Testis (tissue), 3 donors: ENCODE data around the gene PTPRN2. TPM values are rescaled to one million over a fixed set of nuclear protein-coding genes. Genes with fewer than 3 reads are reported as not detected.

ENCODE experiments used
- DNase-seq: peaks from one replicate; pipeline ENCODE4 v3.0.0-alpha.2; 2019
- H3K27ac ChIP-seq, 2 donors: fragments of 200-600 bp; sonication (generic); one replicate each; pipeline ENCODE4 v1.5.1; 2019
- H3K27me3 ChIP-seq: fragments of 200-600 bp; sonication (generic); one replicate; pipeline ENCODE4 v1.5.1; 2019
- H3K36me3 ChIP-seq: fragments of 200-600 bp; sonication (generic); one replicate; pipeline ENCODE4 v1.5.1; 2017; ENCODE audit warnings: low read depth; ENCODE audit errors: missing control alignments
- H3K4me1 ChIP-seq: fragments of 200-600 bp; sonication (generic); one replicate; pipeline ENCODE4 v1.5.1; 2019
- H3K4me3 ChIP-seq, 2 donors: fragments of 200-600 bp; sonication (generic); one replicate each; pipeline ENCODE4 v1.5.1; 2017 to 2019
- H3K9me3 ChIP-seq: fragments of 200-600 bp; sonication (generic); one replicate; pipeline ENCODE4 v1.5.1; 2017
- POLR2A ChIP-seq: fragments of 450-650 bp; IDR thresholded peaks from one replicate; pipeline ENCODE4 v1.6.1; 2017; ENCODE audit warnings: antibody characterized with exemption, mild to moderate bottlenecking, moderate library complexity
- WGBS, 2 donors: methylation state at CpG; one replicate each; pipeline ENCODE4 v1.1.5; 2018; 5-methylcytosine and 5-hydroxymethylcytosine counted together
- intact Hi-C: fragments of 100-400 bp; cut with DNase I; formaldehyde crosslinking; loops from one replicate; pipeline ENCODE4 v1.15.1; 2023; ENCODE audit warnings: low total_unique reads
- polyA plus RNA-seq: library from polyadenylated mRNA; stranded (reverse); fragments of 350-450 nt; fragmentation: Illumina TruSeq; extraction: RNeasy Lipid Tissue Mini Kit (QIAGEN cat#74804); gene quantifications from one replicate; pipeline ENCODE4 v1.2.3, GENCODE V29; 2014; ENCODE audit warnings: low read depth, low replicate concordance; ENCODE audit not compliant: insufficient read depth
- total RNA-seq, 2 donors: library from RNA; depleted of rRNA; stranded (reverse); fragments of >200 nt; gene quantifications; one replicate each; pipeline ENCODE4 v1.2.3, GENCODE V29; 2016
- TF ChIP-seq, protein P1 (sequence below), 3 experiments: fragments of 450-650 bp in 2 of 3; fragments of 200-600 bp in 1 of 3; sonication (generic) in 1 of 3; IDR thresholded peaks; one replicate each; pipeline ENCODE4 v1.5.1; 2016 to 2019; ENCODE audit warnings: antibody characterized with exemption in 3 of 3, mild to moderate bottlenecking in 2 of 3, moderate library complexity in 1 of 3

PTPRN2 gene
- total and polyA plus RNA-seq, 3 donors from 2014 or later: 9.3 to 10.8 (median 9.8) TPM

DNA sequence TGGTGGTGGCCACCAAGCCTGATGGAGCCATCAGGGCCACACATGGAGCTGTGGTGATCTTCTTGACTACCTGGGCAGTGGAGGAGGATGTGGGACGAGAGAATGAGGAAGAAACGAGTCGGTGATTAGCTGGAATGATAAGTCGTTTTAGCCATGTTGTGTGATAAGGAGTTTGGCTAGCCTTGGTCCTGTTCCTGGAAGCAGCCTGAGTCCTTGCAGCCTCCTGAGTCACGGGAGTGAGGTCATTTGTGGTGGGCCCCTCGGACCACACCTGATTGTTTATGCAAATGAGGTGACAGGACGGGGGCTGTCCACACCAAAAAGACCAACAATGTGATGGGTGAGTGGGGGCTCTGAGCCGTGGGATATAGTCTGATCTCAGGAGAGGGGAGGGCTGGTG is 554.4 kb downstream of the PTPRN2 start:
- 82 to 88% methylated on average over 8 of the region's 8 CpGs for WGBS, 2 donors
- Histone ChIP-seq H3K27ac (no peak overlapping the region), H3K36me3 (no peaks in the 10 kb centered on the region), H3K9me3 (no peaks in the 10 kb centered on the region), H3K27me3 (no peaks in the 10 kb centered on the region), H3K4me3 (no peak overlapping the region), H3K4me1 (no peaks in the 10 kb centered on the region)
- no peak for TF ChIP-seq POLR2A
- TF ChIP-seq, protein P1, sequence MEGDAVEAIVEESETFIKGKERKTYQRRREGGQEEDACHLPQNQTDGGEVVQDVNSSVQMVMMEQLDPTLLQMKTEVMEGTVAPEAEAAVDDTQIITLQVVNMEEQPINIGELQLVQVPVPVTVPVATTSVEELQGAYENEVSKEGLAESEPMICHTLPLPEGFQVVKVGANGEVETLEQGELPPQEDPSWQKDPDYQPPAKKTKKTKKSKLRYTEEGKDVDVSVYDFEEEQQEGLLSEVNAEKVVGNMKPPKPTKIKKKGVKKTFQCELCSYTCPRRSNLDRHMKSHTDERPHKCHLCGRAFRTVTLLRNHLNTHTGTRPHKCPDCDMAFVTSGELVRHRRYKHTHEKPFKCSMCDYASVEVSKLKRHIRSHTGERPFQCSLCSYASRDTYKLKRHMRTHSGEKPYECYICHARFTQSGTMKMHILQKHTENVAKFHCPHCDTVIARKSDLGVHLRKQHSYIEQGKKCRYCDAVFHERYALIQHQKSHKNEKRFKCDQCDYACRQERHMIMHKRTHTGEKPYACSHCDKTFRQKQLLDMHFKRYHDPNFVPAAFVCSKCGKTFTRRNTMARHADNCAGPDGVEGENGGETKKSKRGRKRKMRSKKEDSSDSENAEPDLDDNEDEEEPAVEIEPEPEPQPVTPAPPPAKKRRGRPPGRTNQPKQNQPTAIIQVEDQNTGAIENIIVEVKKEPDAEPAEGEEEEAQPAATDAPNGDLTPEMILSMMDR (IDR thresholded peaks at IDR 0.05): no peak
- intact Hi-C loops: no loop called here
- DNase-seq: no peak

DNA sequence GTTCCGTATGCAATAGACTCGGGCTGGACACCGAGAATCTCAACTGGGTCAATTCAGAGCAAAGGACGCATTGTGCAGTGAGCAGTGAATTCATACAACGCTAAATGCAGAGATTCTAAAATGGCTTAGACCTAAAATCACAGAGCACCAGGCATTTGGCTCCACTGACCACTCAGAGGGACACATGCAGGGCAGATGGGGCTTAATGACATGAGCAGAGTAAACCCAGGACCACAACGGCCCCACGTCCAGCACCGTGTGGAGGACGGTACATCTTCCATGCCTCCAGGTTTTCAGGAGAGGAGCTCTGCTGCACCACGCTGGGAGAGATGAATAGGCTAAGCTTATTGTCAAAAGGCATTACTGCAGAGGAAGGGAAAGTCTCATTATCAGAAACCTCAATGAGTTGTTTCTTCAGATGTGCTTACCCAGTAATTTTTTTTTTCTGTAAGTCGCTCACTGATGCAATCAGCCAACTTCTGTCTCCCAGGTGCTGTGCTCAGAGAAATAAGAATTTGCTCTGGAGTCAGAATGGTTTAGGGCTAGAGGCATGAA is 555.0 kb downstream of the PTPRN2 start:
- Histone ChIP-seq H3K36me3 (no peaks in the 10 kb centered on the region), H3K4me1 (no peaks in the 10 kb centered on the region), H3K27me3 (no peaks in the 10 kb centered on the region), H3K27ac (no peak overlapping the region), H3K4me3 (no peak overlapping the region), H3K9me3 (no peaks in the 10 kb centered on the region)
- intact Hi-C loops: no loop called here
- TF ChIP-seq, protein P1 (IDR thresholded peaks at IDR 0.05): no peak
- no peak for TF ChIP-seq POLR2A
- DNase-seq: no peak
- 81 to 82% methylated on average over 11 of the region's 11 CpGs for WGBS, 2 donors

DNA sequence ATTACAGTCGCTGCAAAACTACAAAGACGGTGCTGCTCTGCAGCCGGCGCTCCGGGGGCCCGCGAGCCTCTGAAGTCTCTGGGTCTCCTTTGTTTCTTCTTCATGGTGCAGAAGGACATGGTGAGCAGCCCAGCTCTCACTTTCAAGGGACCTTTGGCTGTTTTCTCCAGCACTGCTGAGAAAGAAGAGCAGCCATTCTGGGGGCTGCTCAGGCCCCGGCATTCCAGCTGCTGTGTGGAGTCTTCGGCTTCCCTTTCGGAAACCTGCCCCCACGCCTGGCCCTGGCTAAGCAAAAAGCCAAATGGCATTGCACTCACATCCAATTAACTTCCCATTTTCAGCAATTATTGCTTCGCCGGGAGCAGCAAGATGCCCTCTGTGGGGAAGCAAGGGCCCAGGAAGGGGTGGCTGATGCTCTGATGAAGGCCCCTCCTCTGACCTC is 555.7 kb downstream of the PTPRN2 start:
- WGBS, 2 donors: 42 to 54% methylated on average over 13 of the region's 13 CpGs

DNA sequence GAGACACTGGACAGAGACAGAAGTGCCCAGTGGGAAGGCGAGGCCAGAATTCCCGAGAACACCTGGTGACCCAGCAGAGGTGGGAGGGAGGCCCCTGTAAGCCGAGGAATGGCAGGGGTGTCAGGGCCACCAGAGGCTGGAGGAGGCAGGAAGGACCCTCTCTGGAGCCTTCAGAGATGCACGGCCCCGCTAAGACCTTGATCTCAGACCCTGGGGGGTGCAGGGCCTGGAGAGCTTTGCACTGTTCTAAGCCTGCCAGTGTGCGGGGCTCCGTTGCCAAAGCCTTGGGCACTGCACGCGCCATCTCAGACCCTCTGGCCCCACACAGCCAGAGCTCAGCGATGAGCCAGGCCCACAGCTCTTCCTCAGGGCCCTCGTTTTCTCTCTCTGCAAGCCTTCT is 557.1 kb downstream of the PTPRN2 start:
- no peak overlapping the region for H3K27ac ChIP-seq
- intact Hi-C loops: no loop called here
- 81 to 86% methylated on average over 9 to 11 of the region's 11 CpGs for WGBS, 2 donors
- no peaks in the 10 kb centered on the region for H3K4me1 ChIP-seq
- no peaks in the 10 kb centered on the region for H3K9me3 ChIP-seq
- no peak for TF ChIP-seq POLR2A
- TF ChIP-seq, protein P1 (IDR thresholded peaks at IDR 0.05): no peak
- no peaks in the 10 kb centered on the region for H3K27me3 ChIP-seq
- no peak for DNase-seq
- no peak overlapping the region for H3K4me3 ChIP-seq
- H3K36me3 ChIP-seq: no peaks in the 10 kb centered on the region

More for the DNA sequence above, 555.7 kb downstream of the PTPRN2 start:
- Histone ChIP-seq H3K4me3 (no peak overlapping the region), H3K9me3 (no peaks in the 10 kb centered on the region), H3K27ac (no peak overlapping the region), H3K27me3 (no peaks in the 10 kb centered on the region), H3K4me1 (no peaks in the 10 kb centered on the region), H3K36me3 (no peaks in the 10 kb centered on the region)
- DNase-seq: no peak
- no peak for TF ChIP-seq POLR2A
- TF ChIP-seq, protein P1 (IDR thresholded peaks at IDR 0.05): no peak
- intact Hi-C loops: no loop called here

DNA sequence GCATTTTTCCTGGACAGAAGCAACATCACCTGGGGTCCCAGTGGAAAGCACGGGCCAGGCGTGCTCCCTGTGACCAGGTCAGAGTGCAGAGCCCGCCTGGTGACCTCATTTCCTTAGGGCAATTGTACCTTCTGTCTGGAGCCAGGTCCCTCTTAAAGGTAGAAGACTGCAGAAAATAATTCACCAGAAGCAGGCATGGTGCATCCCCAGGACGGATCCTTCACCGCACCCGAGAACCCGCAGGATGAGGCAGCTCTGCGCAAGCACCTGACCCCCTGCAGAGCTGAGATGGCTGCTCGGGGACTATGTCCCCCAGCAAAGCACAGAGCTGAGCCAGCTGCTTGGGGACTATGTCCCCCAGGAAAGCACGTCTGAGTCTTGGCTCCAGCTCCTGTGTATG is 557.6 kb downstream of the PTPRN2 start:
- DNase-seq: no peak
- no peaks in the 10 kb centered on the region for H3K27me3 ChIP-seq
- H3K4me3 ChIP-seq: no peak overlapping the region
- H3K36me3 ChIP-seq: no peaks in the 10 kb centered on the region
- no peaks in the 10 kb centered on the region for H3K4me1 ChIP-seq
- 85 to 95% methylated on average over 3 to 10 of the region's 10 CpGs for WGBS, 2 donors
- TF ChIP-seq, protein P1 (IDR thresholded peaks at IDR 0.05): no peak
- TF ChIP-seq POLR2A: no peak
- no peak overlapping the region for H3K27ac ChIP-seq
- intact Hi-C loops: no loop called here
- no peaks in the 10 kb centered on the region for H3K9me3 ChIP-seq
